Loucy (cell line): ENCODE results near the gene PCGF1.

Experiments used
- H2AFZ ChIP-seq: fragments of 200-600 bp; sonication (generic); 2 replicates; pipeline ENCODE4 v1.6.0; 2016; ENCODE audit warnings: antibody characterized with exemption, mild to moderate bottlenecking, low read length, moderate library complexity
- H3F3A ChIP-seq: fragments of 200-600 bp; 2 replicates; pipeline ENCODE4 v1.6.0; 2016; ENCODE audit warnings: antibody characterized with exemption, low read depth, mild to moderate bottlenecking
- H3K27me3 ChIP-seq: fragments of 200-600 bp; sonication (generic); 2 replicates; pipeline ENCODE4 v1.6.1; 2014; ENCODE audit warnings: low read length, mild to moderate bottlenecking; ENCODE audit not compliant: insufficient read depth, poor library complexity, severe bottlenecking
- H3K36me3 ChIP-seq: fragments of 200-600 bp; sonication (generic); 2 replicates; pipeline ENCODE4 v1.6.1; 2016; ENCODE audit warnings: low read length; ENCODE audit not compliant: insufficient read depth
- H3K4me1 ChIP-seq: fragments of 200-600 bp; sonication (generic); 2 replicates; pipeline ENCODE4 v1.5.1; 2014; ENCODE audit warnings: low read length, mild to moderate bottlenecking; ENCODE audit not compliant: insufficient read depth, poor library complexity, severe bottlenecking
- H3K4me2 ChIP-seq: fragments of 200-600 bp; sonication (generic); 2 replicates; pipeline ENCODE4 v1.6.0; 2014; ENCODE audit warnings: antibody characterized with exemption, low read length, low read depth, mild to moderate bottlenecking; ENCODE audit not compliant: poor library complexity, severe bottlenecking
- H3K4me3 ChIP-seq: fragments of 200-600 bp; sonication (generic); 2 replicates; pipeline ENCODE4 v1.5.1; 2014; ENCODE audit warnings: low read length, mild to moderate bottlenecking, mixed read lengths; ENCODE audit not compliant: poor library complexity, severe bottlenecking
- H3K79me2 ChIP-seq: fragments of 200-600 bp; sonication (generic); 2 replicates; pipeline ENCODE4 v1.6.1; 2014; ENCODE audit warnings: low read length; ENCODE audit not compliant: insufficient read depth
- H3K9ac ChIP-seq: fragments of 200-600 bp; sonication (generic); 2 replicates; pipeline ENCODE4 v1.6.0; 2014; ENCODE audit warnings: mild to moderate bottlenecking, low read depth, low read length, moderate library complexity; ENCODE audit not compliant: poor library complexity, severe bottlenecking
- H3K9me2 ChIP-seq: fragments of 200-600 bp; sonication (generic); replicated peaks from 2 replicates; pipeline ENCODE4 v1.6.1; 2016; ENCODE audit warnings: low read depth, low read length, mixed read lengths
- H3K9me3 ChIP-seq: fragments of 200-600 bp; sonication (generic); 2 replicates; pipeline ENCODE4 v1.6.1; 2014; ENCODE audit warnings: mild to moderate bottlenecking, antibody characterized with exemption, low read length, low read depth; ENCODE audit not compliant: insufficient read depth
- H4K20me1 ChIP-seq: fragments of 200-600 bp; sonication (generic); 2 replicates; pipeline ENCODE4 v1.6.0; 2014; ENCODE audit warnings: antibody characterized with exemption, low read length, mild to moderate bottlenecking; ENCODE audit not compliant: insufficient read depth, poor library complexity, severe bottlenecking
- EZH2phosphoT487 ChIP-seq: fragments of 200-600 bp; IDR thresholded peaks from 2 replicates; pipeline ENCODE4 v1.6.1; 2018; ENCODE audit warnings: antibody characterized with exemption, mild to moderate bottlenecking, moderate library complexity, borderline replicate concordance
- TF ChIP-seq, protein P1 (sequence below): fragments of 200-600 bp; sonication (generic); conservative IDR thresholded peaks from 2 replicates; pipeline ENCODE4 v1.5.1; 2014; ENCODE audit warnings: mild to moderate bottlenecking, antibody characterized with exemption, low read length

The PCGF1 gene

DNA sequence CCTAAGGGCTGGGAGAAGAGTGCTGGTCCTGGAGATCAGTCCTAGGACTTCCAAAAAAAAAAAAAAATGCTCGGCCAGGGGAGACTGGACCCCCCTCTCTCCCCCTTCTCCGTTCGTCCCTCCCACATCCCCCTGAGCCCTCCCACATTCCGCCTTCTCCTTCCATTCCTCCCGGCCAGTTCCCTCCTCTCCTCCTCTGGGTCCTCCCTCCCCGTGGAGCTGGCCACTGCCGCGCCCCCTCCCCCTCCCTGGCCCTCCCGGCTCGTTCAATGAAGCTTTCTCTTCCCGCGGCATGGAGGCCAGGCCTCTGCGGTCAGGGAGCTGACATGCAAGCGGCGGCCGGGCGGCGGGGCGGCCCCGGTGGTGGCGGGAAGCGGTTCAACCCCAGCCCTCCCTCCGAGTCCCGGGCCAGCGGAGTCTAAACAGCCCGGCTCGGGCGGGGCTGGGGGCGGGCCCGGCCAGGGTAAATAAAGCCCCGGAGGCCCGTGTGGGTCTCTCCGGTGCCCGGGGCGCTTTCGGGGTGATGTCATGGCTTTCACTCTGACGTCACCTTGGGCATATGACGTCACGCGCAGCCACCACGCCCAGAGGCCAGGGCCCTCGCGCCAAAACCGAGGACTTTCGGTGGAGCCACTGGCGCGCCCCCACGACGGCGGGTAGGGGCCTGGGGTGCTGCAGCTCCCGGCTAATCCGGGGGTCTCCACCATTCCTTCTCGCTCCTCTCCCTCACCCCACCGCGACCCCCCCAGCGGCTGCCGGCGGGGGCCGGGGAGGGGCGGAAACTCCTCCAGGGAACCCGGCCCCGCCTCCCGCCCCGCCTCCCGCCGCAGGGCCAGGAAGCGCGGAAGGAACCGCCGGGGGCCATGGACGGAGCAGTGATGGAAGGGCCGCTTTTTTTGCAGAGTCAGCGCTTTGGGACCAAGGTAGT is 46.7 kb upstream of the PCGF1 start, which contains the start of the genes DOK1 and LOXL3:
Gene DOK1, plus strand, starts transcription at position 829 of the 928 bp plus-strand sequence. Its CDS starts 35 bp downstream, at position 864.
Gene LOXL3, minus strand, starts transcription at position 51 of the 928 bp plus-strand sequence. CDS start 1,308 bp downstream, outside the sequence.
- peaks cover 39% of the 10 kb centered on the region for H3K4me1 ChIP-seq
- peaks cover 26% of the 10 kb centered on the region for H3K79me2 ChIP-seq
- H3K9me3 ChIP-seq = no peaks in the 10 kb centered on the region
- no peaks in the 10 kb centered on the region for H3K9me2 ChIP-seq
- peaks cover 9% of the 10 kb centered on the region for H4K20me1 ChIP-seq
- peak within 1 kb of the TSS; percentile 95 for H3K4me2 ChIP-seq
- TF ChIP-seq, protein P1, sequence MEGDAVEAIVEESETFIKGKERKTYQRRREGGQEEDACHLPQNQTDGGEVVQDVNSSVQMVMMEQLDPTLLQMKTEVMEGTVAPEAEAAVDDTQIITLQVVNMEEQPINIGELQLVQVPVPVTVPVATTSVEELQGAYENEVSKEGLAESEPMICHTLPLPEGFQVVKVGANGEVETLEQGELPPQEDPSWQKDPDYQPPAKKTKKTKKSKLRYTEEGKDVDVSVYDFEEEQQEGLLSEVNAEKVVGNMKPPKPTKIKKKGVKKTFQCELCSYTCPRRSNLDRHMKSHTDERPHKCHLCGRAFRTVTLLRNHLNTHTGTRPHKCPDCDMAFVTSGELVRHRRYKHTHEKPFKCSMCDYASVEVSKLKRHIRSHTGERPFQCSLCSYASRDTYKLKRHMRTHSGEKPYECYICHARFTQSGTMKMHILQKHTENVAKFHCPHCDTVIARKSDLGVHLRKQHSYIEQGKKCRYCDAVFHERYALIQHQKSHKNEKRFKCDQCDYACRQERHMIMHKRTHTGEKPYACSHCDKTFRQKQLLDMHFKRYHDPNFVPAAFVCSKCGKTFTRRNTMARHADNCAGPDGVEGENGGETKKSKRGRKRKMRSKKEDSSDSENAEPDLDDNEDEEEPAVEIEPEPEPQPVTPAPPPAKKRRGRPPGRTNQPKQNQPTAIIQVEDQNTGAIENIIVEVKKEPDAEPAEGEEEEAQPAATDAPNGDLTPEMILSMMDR = no peak
- no peak for TF ChIP-seq EZH2phosphoT487
- peak within 1 kb of the TSS; percentile 100 for H3K4me3 ChIP-seq
- H3K9ac ChIP-seq = peak within 1 kb of the TSS; percentile 97
- H3F3A ChIP-seq = no peaks in the 10 kb centered on the region
- H3K36me3 ChIP-seq = no peaks in the 10 kb centered on the region
- peak within 1 kb of the TSS; percentile 99 for H2AFZ ChIP-seq
- no peaks in the 10 kb centered on the region for H3K27me3 ChIP-seq

DNA sequence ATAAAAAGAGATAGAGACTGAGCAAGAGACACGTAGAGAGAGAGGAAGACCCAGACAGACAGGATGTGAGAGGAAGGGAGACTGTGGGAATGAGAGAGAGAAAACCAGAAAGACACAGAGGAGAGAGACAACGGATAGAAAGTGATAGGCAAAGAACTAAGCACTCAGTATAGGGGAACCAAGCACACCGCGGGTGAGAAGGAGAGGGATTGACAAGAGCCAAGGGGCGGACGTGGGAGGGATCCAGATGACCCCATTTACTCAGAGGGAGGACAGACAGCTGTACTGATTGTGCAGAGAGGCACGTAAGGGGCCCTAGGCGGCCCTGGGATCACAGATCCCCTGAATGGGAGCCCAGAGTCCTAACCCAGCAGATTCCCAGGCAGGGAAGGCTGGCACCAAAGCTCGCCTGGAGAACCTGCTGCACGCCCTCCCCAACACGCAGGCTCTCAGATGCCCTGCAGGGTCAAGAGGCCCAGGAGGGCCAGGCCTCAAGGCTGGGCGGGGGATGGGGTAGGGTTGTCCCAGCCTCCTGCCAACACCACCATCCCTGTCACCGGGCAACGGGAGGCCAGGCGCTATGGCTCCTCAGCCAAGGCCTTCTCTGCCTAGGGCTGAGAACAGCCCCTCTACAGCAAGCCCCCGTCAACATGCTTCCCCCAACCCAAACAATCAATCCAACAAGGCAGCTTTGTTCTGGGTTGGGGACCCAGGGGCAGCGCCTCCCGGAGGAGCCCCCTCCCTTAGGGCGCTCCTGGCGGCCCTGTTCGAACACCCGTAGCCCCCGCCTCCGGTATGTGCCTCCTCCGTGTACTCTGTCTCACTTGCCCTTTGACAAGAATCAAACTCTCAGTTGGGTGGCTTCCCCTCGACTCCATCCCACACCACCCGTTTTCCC is 45.7 kb upstream of the PCGF1 start:
- Histone ChIP-seq H3K9ac (peak overlapping the region; percentile 97), H4K20me1 (peaks cover 9% of the 10 kb centered on the region), H3K9me3 (no peaks in the 10 kb centered on the region), H3K4me3 (peak overlapping the region; percentile 100), H3K27me3 (no peaks in the 10 kb centered on the region), H3F3A (no peaks in the 10 kb centered on the region), H3K4me2 (peak overlapping the region; percentile 95), H3K4me1 (peaks cover 39% of the 10 kb centered on the region), H3K79me2 (peaks cover 26% of the 10 kb centered on the region), H3K9me2 (no peaks in the 10 kb centered on the region), H2AFZ (peak overlapping the region; percentile 99; the same call in 1 of the 2 replicates), H3K36me3 (no peaks in the 10 kb centered on the region)
- TF ChIP-seq, protein P1 = no peak
- TF ChIP-seq EZH2phosphoT487 = no peak
